ENCODE measurements around the gene CNDP1. TPM values are rescaled to one million over a fixed set of nuclear protein-coding genes. Genes with fewer than 3 reads are reported as not detected.
"Not testable (repeated sequence)": the region's sequence is repeated elsewhere in the genome, so short reads cannot be mapped to it uniquely, and the experiment has no call there.

The CNDP1 gene
- polyA plus RNA-seq, 3 donors from 2014 or later: not detected

DNA sequence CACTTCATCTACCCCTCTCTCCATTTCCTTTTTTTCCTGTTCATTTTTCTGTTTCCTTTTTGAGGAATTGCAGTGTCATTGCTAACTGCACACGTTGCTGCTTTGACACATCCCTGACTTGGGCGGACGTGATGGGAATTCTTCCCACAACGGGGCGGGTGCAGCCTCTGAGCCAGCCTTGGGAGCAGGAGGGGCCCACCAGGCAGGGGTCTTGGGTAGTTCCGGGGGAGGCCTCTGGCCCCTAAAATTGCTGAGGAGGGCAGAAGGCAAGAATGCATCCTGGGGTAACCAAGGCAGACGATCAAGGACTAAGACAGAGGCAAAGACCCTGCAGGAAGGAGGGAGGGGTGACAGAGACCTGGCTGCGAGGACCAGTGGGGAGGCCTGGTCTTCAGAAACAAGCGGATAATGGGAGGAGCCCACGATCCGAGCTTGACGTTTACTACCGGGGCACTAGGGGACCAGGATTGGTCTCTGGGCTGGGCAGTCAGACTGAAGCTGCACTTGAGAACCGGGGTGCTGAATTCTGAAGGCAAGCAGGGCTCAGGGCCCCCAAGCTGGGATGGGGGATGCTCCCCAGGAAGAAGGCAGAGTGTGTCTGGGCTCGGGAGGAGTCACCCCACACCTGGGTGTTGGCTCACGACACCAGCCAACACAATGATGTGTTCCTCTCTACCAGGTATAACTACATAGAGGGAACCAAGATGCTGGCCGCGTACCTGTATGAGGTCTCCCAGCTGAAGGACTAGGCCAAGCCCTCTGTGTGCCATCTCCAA, 14.8 kb upstream of the CNDP1 start:
- H3K4me3 Mint-ChIP-seq: no peak overlapping the region
- H3K4me1 Mint-ChIP-seq: peaks cover 5 to 8% of the 10 kb centered on the region in 2 donors
- peaks cover 0 to 3% (median 2%) of the 10 kb centered on the region in 3 donors for H3K27me3 Mint-ChIP-seq (ENCODE audit: low read depth in 3 of 3)
- DNase-seq: no peak
- peak overlapping the region in 2 of 6 donors; percentile 34 to 71 for H3K27ac Mint-ChIP-seq
- H3K9me3 Mint-ChIP-seq: no peaks in the 10 kb centered on the region
- H3K36me3 Mint-ChIP-seq: peaks cover 10 to 39% (median 21%) of the 10 kb centered on the region in 3 donors

DNA sequence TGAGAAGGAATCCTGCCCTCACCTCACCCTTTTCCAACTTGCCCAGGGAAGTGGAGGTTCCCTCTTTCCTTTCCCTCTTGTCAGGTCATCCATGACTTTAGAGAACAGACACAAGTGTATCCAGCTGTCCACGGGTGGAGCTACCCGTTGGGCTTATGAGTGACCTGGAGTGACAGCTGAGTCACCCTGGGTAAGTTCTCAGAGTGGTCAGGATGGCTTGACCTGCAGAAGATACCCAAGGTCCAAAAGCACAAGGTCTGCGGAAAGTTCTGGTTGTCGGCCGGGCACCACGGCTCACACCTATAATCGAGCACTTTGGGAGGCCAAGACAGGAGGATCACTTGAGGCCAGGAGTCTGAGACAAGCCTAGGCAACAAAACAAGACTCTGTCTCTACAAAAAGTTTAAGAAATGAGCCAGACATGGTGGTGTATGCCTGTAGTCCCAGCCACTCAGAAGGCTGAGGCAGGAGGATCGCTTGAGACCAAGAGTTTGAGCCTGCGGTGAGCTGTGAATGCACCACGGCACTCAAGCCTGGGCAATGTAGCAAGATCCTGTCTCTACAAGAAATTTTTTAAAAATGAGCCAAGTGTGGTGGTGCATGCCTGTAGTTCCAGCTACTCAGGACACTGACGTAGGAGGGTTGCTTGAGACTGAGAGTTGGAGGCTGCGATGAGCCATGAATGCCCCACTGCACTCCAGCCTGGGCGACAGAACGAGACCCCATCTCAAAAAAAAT, 14.0 kb upstream of the CNDP1 start:
- Mint-ChIP-seq H3K36me3 (peaks cover 10 to 39% (median 21%) of the 10 kb centered on the region in 3 donors), H3K9me3 (no peaks in the 10 kb centered on the region), H3K27me3 (ENCODE audit: low read depth in 3 of 3) (peaks cover 0 to 2% (median 0%) of the 10 kb centered on the region in 3 donors), H3K4me3 (no peak overlapping the region), H3K4me1 (peaks cover 5 to 6% of the 10 kb centered on the region in 2 donors), H3K27ac (peak overlapping the region in 2 of 6 donors; percentile 6 to 71)
- no peak for DNase-seq

GRCh38 chr18:74521068-74521725, 13.1 kb upstream of the CNDP1 start:
- Mint-ChIP-seq H3K27ac (peak overlapping the region in 2 of 6 donors; percentile 12 to 13), H3K36me3 (peaks cover 10 to 39% (median 21%) of the 10 kb centered on the region in 3 donors), H3K4me1 (peaks cover 5 to 6% of the 10 kb centered on the region in 2 donors), H3K9me3 (no peaks in the 10 kb centered on the region), H3K4me3 (no peak overlapping the region), H3K27me3 (ENCODE audit: low read depth in 3 of 3) (peaks cover 0 to 2% (median 0%) of the 10 kb centered on the region in 3 donors)
- DNase-seq: no peak

- H3K4me3 Mint-ChIP-seq: no peak overlapping the region
- H3K36me3 Mint-ChIP-seq: peaks cover 10 to 34% (median 21%) of the 10 kb centered on the region in 3 donors
- peak overlapping the region in 1 of 6 donors; percentile 55 for H3K27ac Mint-ChIP-seq
- H3K4me1 Mint-ChIP-seq: peaks cover 5 to 6% of the 10 kb centered on the region in 2 donors
- H3K27me3 Mint-ChIP-seq (ENCODE audit: low read depth in 3 of 3): peaks cover 0 to 2% (median 0%) of the 10 kb centered on the region in 3 donors
- DNase-seq: no peak
- H3K9me3 Mint-ChIP-seq: no peaks in the 10 kb centered on the region
Observed at GRCh38 chr18:74522635-74523548, 11.4 kb upstream of the CNDP1 start.

DNA sequence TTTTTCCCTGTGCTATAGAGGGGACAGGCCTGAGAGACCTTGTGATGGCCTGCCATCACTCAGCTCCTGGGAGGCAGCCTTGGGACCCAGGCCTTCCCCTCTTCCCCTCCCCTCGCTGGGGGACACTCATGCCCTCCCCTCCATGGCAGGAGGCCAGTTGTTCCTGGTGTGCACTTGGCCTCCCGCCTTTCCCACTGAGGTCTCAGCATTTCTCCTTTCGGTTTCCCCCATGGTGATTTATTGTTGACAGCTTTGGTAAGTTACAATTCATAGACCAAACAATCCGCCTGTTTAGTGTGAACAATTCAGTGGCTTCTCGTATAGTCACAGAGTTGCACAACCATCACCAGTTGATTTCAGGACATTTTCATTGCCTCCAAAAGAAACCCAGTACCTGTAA, 10.2 kb upstream of the CNDP1 start:
- Mint-ChIP-seq H3K4me3 (no peak overlapping the region), H3K27me3 (ENCODE audit: low read depth in 3 of 3) (peaks cover 0 to 3% (median 0%) of the 10 kb centered on the region in 3 donors), H3K36me3 (peaks cover 6 to 26% (median 21%) of the 10 kb centered on the region in 3 donors), H3K4me1 (peaks cover 5 to 6% of the 10 kb centered on the region in 2 donors), H3K27ac (peak overlapping the region; percentile 17 to 78 (median 47)), H3K9me3 (no peaks in the 10 kb centered on the region)
- DNase-seq: no peak

DNA sequence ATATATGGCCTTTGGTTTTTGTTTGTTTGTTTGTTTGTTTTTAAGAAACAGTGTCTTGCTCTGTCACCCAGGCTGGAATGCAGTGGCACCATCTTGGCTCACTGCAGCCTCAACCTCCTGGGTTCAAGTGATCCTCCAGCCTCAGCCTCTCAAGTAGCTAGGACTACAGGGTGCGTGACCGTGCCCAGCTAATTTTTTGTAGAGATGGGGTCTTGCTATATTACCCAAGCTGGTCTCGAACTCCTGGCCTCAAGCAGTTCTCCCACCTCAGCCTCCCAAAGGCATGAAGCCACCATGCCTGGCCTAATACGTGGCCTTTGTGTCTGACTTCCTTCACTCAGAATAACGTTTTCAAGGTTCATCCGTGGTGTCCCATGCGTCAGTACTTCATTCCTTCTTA, 9.4 kb upstream of the CNDP1 start:
- peaks cover 6 to 20% (median 17%) of the 10 kb centered on the region in 3 donors for H3K36me3 Mint-ChIP-seq
- not testable (repeated sequence) for H3K4me1 Mint-ChIP-seq; H3K4me3 Mint-ChIP-seq; H3K27me3 Mint-ChIP-seq (ENCODE audit: low read depth in 3 of 3); H3K9me3 Mint-ChIP-seq; DNase-seq; H3K27ac Mint-ChIP-seq

DNA sequence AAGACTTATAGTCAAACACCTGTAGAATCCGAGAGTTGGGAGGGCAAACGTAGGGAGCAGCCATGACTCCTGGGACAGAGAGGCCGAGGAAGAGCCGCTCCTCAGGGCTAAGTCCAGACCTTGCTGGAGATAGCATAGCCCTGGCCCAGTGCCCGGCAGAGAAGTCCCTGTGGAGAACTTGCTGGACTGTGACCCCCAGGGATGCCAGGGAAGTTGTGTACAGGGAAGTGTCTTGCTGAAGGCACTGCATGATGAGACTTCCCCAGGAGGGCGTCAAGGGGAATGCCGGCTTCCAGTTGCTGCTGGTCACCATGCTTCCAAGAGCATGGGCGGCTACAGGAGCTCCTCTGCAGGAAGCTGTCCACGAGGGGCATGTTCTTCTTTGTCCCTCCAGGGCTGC, 8.6 kb upstream of the CNDP1 start:
- Mint-ChIP-seq H3K9me3 (no peaks in the 10 kb centered on the region), H3K4me1 (peaks cover 5 to 6% of the 10 kb centered on the region in 2 donors), H3K36me3 (peaks cover 5 to 15% (median 9%) of the 10 kb centered on the region in 3 donors), H3K4me3 (no peak overlapping the region), H3K27me3 (ENCODE audit: low read depth in 3 of 3) (peaks cover 0 to 2% (median 0%) of the 10 kb centered on the region in 3 donors), H3K27ac (no peak overlapping the region)
- no peak for DNase-seq

DNA sequence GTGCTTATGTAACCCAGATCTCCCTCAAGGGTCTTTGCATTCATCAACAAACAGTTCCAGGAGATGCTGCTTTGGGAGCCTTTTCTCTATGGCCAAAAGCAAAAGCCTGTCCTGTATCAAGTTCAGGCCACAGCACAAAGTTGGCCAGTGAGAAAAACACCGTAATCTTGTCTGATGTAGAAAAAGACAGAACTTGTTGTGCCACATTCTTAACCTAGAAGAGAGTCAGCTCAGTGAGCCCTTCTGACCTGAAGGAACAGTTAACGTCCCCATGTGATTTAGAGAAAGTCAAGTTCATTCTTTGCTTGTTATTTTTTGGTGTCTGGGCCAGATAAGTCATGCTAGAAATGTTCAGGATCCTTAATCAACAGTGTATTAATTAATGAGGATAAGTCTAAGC, 7.8 kb upstream of the CNDP1 start:
- Mint-ChIP-seq H3K4me3 (no peak overlapping the region), H3K27me3 (ENCODE audit: low read depth in 3 of 3) (peaks cover 0 to 2% (median 0%) of the 10 kb centered on the region in 3 donors), H3K9me3 (no peaks in the 10 kb centered on the region), H3K36me3 (peaks cover 0 to 7% (median 4%) of the 10 kb centered on the region in 3 donors), H3K4me1 (peaks cover 5 to 6% of the 10 kb centered on the region in 2 donors), H3K27ac (no peak overlapping the region)
- no peak for DNase-seq

GRCh38 chr18:74528478-74528877, 5.8 kb upstream of the CNDP1 start:
- peaks cover 5 to 6% of the 10 kb centered on the region in 2 donors for H3K4me1 Mint-ChIP-seq
- H3K36me3 Mint-ChIP-seq: peaks cover 0 to 4% (median 0%) of the 10 kb centered on the region in 3 donors
- H3K9me3 Mint-ChIP-seq: no peaks in the 10 kb centered on the region
- no peak for DNase-seq
- peaks cover 0 to 2% (median 0%) of the 10 kb centered on the region in 3 donors for H3K27me3 Mint-ChIP-seq (ENCODE audit: low read depth in 3 of 3)
- no peak overlapping the region for H3K4me3 Mint-ChIP-seq
- H3K27ac Mint-ChIP-seq: no peak overlapping the region

GRCh38 chr18:74528913-74529312, 5.4 kb upstream of the CNDP1 start:
- Mint-ChIP-seq H3K36me3 (peaks cover 0 to 4% (median 0%) of the 10 kb centered on the region in 3 donors), H3K4me3 (no peak overlapping the region), H3K4me1 (peaks cover 5 to 6% of the 10 kb centered on the region in 2 donors), H3K27ac (no peak overlapping the region), H3K9me3 (peaks cover 0 to 4% (median 0%) of the 10 kb centered on the region in 6 donors), H3K27me3 (ENCODE audit: low read depth in 3 of 3) (peaks cover 0 to 2% (median 0%) of the 10 kb centered on the region in 3 donors)
- no peak for DNase-seq

- no peak overlapping the region for H3K27ac Mint-ChIP-seq
- peaks cover 0 to 4% (median 0%) of the 10 kb centered on the region in 3 donors for H3K36me3 Mint-ChIP-seq
- H3K4me3 Mint-ChIP-seq: no peak overlapping the region
- H3K27me3 Mint-ChIP-seq (ENCODE audit: low read depth in 3 of 3): peaks cover 0 to 2% (median 0%) of the 10 kb centered on the region in 3 donors
- peaks cover 1 to 2% of the 10 kb centered on the region in 2 donors for H3K4me1 Mint-ChIP-seq
- peaks cover 0 to 4% (median 0%) of the 10 kb centered on the region in 6 donors for H3K9me3 Mint-ChIP-seq
- DNase-seq: no peak
Observed at GRCh38 chr18:74529378-74529777, 4.9 kb upstream of the CNDP1 start.

- Mint-ChIP-seq H3K27me3 (ENCODE audit: low read depth in 3 of 3) (peaks cover 0 to 2% (median 0%) of the 10 kb centered on the region in 3 donors), H3K4me1 (no peaks in the 10 kb centered on the region), H3K36me3 (peaks cover 0 to 4% (median 0%) of the 10 kb centered on the region in 3 donors), H3K27ac (no peak overlapping the region), H3K4me3 (no peak overlapping the region), H3K9me3 (peaks cover 0 to 4% (median 0%) of the 10 kb centered on the region in 6 donors)
- no peak for DNase-seq
Observed at GRCh38 chr18:74529811-74530583, 4.3 kb upstream of the CNDP1 start.

All from immature natural killer cell (primary cell).